Measurements from ENCODE around the gene SIX5.
"Not testable (repeated sequence)": the region's sequence is repeated elsewhere in the genome, so short reads cannot be mapped to it uniquely, and the experiment has no call there.

The SIX5 gene

GRCh38 chr19:45768984-45769782, at the start of gene SIX5:
Gene SIX5, minus strand, starts transcription at chr19:45769252. Its CDS starts 408 bp downstream, at chr19:45768844.
- DNase-seq, result peak; percentile 96

GRCh38 chr19:45817725-45818301, 48.8 kb upstream of the SIX5 start:
- DNase-seq, result no peak

DNA sequence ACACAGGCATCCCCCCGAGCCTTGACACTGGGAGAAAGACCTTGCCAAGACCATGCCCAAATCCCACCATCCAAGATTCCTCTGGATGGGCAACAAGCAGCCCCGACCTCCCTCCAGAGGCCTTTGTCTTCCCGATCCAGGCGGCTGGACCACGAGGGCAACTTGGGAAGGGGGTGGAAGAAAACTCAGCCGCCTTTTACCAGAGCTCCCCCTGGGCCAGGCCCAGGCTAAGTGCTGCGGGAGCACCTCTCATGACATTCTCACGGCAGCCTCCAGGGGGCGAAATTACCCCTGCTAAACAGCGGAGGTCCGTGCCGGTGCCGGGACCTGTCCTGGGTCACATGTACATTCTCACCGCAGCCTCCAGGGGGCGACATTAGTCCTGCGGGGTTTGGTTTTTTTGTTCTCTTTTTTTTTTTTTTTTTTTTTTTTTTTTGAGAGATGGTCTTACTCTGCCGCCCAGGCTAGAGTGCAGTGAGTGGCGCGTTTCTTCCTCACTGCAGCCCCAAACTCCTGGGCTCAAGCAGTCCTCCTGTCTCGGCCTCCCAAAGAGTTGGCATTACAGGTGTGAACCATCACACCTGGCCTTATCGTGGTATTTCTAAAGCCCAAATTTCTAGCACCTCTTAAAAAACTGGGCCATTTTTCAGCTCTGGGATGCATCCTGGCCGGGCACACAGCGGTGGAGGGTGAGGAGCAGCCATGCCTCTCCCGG, 48.1 kb upstream of the SIX5 start:
- peak; percentile 96 for DNase-seq

GRCh38 chr19:45816236-45817009, 47.4 kb upstream of the SIX5 start:
- DNase-seq, result no peak

- no peak for DNase-seq
Measured at GRCh38 chr19:45815481-45816216, 46.6 kb upstream of the SIX5 start.

- no peak for DNase-seq
Measured at GRCh38 chr19:45814851-45815480, 45.9 kb upstream of the SIX5 start, which contains the start of gene RSPH6A. Gene RSPH6A, minus strand, starts transcription at chr19:45815308. Its CDS starts 132 bp downstream, at chr19:45815176.

DNA sequence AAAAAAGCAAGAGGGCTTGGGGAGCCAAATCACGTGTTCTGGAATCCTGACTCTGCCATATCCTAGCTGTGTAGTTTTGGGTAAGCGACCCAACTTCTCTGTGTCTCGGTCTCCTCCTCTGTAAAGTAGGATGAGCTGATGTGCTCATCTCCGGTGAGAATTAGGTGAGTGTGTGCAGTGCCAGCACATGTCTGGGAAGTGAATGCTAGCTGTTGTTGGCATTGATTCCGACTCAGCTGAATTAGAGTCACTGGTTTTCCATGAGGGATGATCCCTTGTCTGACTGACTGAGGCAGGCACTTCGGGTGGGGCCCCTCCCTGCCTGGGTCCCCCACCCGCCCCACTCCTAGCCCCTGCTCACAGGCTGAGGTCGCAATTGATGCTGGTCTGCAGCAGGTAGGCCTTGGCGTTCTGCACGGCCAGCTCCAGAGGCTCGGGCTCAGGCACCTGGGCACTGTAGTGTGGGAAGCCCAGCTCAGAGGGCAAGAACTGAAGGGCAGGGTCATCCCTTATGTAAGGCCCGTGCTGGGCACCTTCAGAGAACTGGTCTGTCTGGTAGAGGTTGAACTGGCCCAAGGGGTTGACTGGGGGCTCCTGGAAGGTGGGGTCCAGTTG, 45.2 kb upstream of the SIX5 start:
- DNase-seq, result no peak

DNA sequence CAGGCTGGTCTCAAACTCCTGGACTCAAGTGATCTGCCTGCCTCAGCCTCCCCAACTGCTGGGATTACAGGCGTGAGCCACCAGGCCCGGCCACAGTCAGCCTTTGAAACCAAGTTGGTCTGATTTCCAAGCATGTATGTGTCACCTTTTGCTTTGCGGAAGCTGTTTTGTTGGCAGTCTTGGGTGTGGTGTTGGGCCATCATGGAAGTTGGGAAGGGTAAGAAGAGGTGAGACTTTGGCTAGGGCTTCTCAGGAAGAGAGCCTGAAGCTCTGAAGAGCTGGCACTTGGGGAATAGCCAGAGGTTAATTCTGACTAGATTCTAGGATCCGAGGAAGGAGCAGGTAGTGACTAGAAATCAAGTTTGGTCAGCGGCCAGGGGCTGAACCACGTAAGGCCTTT, 43.2 kb upstream of the SIX5 start:
- no peak for DNase-seq

- DNase-seq, result no peak
Measured at GRCh38 chr19:45809643-45810159, 40.6 kb upstream of the SIX5 start.

DNA sequence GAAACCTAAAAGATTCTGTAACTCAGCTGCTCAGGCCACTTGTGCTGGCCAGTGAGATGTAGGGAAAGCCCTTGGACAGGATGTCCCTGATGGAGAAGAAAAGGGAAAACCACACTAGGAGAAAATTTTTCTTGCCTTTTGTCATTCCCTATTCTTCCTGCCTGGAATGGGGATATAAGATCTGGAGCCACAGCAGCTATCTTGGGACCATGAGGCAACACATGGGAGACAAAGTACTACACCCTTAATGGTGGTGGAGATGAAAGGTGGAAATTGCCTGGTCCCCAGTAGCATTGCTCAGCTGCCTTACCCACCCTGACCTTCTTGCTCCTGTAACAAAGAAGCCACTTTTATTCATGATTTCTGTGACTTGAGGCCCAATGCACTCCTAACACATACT, 36.7 kb upstream of the SIX5 start:
- DNase-seq, result no peak

DNA sequence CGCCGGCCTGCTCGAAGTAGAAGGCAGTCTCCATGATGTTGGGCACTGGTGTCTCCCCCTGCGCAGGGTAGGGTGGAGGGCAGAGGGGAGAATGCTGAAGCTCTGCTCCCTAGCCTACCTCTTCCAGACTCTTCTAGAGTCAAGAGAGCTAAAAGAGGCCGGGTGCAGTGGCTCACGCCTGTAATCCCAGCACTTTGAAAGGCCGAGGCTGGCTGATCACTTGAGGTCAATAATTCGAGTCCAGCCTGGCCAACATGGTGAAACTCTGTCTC, 35.8 kb upstream of the SIX5 start:
- DNase-seq, result no peak

DNA sequence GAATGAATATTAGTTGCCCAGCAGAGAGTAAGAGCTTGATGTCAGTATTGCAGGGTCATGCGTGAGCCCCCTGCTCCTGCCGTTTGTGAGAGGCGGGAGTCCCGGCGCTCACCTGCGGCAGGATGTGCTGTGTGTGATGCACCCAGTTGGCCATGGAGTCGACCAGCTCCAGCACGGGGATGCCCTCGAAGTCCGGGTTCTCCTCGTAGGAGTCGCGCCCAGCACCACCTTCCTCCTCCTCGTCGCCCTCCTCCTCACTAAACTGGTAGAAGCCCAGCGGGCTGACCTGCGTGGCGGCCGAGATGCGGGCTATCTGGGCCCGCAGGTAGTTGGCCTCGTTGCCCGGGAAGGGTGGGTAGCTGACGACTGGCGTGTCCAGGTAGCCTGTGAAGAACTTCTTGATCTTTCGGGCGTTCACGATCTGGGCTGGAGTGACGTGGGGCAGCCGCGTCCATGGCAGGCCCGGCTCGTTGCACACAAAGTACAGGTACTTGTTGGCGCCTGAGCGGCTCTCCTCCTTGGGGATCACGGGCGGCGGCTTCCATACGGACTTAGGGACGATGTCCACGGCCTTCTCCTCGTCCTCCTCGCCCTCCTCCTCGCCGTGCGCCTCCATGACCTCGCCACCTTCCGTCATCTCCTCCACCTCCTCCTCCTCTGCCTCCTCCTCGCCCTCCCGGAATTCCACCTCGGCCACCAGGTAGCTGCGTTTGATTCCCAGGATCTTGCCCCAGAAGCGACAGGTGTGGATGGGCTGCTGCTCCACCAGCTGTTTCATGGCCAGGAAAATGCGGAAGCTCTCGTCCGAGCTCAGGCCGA, 35.3 kb upstream of the SIX5 start:
- no peak for DNase-seq

- no peak for DNase-seq
Measured at GRCh38 chr19:45801603-45802175, 32.6 kb upstream of the SIX5 start.

DNA sequence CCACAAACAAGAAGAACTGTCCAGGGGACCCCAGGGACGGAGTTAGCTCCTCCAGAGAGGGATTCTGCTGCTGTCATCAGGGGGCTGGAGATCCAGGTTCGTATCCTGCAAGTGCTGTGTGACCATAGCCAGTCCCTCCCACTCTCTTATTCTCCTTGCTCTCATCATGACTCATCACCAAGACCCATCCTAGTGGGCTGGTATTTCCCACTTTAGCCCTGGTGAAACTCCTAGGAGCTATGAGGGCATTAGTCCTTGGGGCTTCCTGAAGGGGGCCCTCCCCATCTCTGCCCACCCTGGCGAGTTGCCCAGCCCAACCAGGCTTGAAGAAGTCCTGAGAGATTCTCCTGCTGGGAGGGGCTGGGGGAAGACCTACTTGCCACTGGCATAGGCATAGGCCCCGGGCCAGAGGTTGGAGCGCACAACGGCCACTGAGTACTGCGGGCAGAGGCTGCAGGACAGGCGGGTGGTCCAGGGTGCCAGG, 31.1 kb upstream of the SIX5 start:
- DNase-seq, result no peak

DNA sequence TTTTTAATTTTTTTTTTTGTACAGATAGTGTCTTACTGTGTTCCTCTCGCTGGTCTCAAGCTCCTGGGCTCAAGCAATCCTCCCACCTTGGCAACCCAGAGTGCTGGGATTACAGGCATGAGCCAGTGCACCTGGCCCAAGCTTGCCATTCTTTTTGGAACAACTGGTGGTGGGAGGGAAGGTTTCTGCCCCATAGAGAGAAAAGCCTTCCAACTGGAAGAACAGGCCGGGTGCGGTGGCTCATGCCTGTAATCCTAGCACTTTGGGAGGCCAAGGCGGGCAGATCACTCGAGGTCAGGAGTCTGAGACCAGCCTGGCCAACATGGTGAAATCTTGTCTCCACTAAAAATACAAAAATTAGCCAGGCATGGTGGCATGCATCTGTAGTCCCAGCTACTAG, 30.5 kb upstream of the SIX5 start:
- DNase-seq, result not testable (repeated sequence)

GRCh38 chr19:45798995-45799517, 30.0 kb upstream of the SIX5 start:
- DNase-seq, result peak; percentile 71

DNA sequence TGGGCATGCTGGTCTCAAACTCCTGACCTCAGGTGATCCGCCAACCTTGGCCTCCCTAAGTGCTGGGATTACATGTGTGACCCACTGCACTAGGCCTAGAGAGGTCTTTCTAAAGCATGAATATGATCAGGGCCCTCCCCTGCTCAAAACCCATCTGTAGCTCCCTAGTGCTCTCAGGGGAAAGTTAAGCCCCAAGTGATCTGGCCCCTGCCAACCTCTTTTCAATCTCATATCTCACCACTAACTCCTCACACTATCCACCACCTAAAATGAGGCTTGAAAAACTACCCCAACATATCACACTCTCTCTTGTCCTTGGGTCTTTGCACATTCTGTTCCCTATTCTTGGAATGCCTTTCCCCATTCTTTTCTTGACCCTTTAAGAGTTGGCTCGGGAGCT, 25.6 kb upstream of the SIX5 start:
- no peak for DNase-seq

GRCh38 chr19:45793876-45794275, 24.8 kb upstream of the SIX5 start:
- DNase-seq, result no peak

GRCh38 chr19:45793178-45793564, 24.1 kb upstream of the SIX5 start:
- DNase-seq, result no peak
